ENCODE measurements around the gene AGER. TPM values are rescaled to one million over a fixed set of nuclear protein-coding genes. Genes with fewer than 3 reads are reported as not detected.

Gene AGER
- total and polyA plus RNA-seq, 2 donors (not counting 1 experiment from before 2014, with no cell fraction given) = 29.9 to 38.8 TPM

GRCh38 chr6:32177788-32178546 is 6.1 kb downstream of the AGER start, which contains the start of gene RNF5:
Gene RNF5 (plus strand): TSS chr6:32178405. CDS start chr6:32178512, 107 bp downstream.
- Histone ChIP-seq H2AFZ (ENCODE audit: insufficient read depth, low read depth, low read length, poor library complexity, severe bottlenecking) (peak within 1 kb of the TSS; percentile 86), H3K36me3 (replicated peaks in 1 of 2; ENCODE audit: control extremely low read depth in 1 of 2, control insufficient read depth in 1 of 2, extremely low read depth in 1 of 2, insufficient read depth in 2 of 2, low read length in 1 of 2) (peaks cover 0 to 27% of the 10 kb centered on the region in 2 experiments), H4K20me1 (ENCODE audit: control insufficient read depth, insufficient read depth, low read length, poor library complexity, severe bottlenecking) (no peaks in the 10 kb centered on the region), H3K4me2 (replicated peaks; ENCODE audit: low read depth, low read length, poor library complexity, severe bottlenecking) (peak within 1 kb of the TSS; percentile 93), H3K4me1 (ENCODE audit: control insufficient read depth in 2 of 2, insufficient read depth in 2 of 2, low read length in 2 of 2) (peaks cover 34 to 47% of the 10 kb centered on the region in 2 donors), H3K27ac (ENCODE audit: low read length in 2 of 2) (peak within 1 kb of the TSS; percentile 97 to 98), H3K79me2 (ENCODE audit: control insufficient read depth, insufficient read depth, low read length) (peaks cover 27% of the 10 kb centered on the region), H3K4me3 (ENCODE audit: control extremely low read depth in 1 of 5, extremely low read depth in 1 of 5, insufficient read depth in 1 of 5, low read depth in 2 of 5, low read length in 4 of 5) (peak within 1 kb of the TSS; percentile 68 to 92 (median 75)), H3K9ac (ENCODE audit: low read length) (peak within 1 kb of the TSS; percentile 81), H3K9me3 (ENCODE audit: control extremely low read depth in 1 of 3, control insufficient read depth in 2 of 3, insufficient read depth in 1 of 3, low read length in 2 of 3) (no peaks in the 10 kb centered on the region), H3K27me3 (replicated peaks in 1 of 4; ENCODE audit: control extremely low read depth in 1 of 4, control insufficient read depth in 3 of 4, insufficient read depth in 4 of 4, low read length in 3 of 4) (no peaks in the 10 kb centered on the region)
- DNase-seq (peak; percentile 99), ATAC-seq (ENCODE audit: low read depth) (peak; percentile 79)
- ChIA-PET POLR2A (interaction anchor here (0.6 to 3.0 kb wide), 10 partner anchors 11 to 793 kb away, joined by 3 to 25 read pairs (median 7); partner anchors contain the start of genes FKBPL, GPSM3 and PBX2), CTCF (interaction anchor here (0.9 to 1.4 kb wide), 3 partner anchors 13 to 23 kb away, joined by 3 to 6 read pairs (median 6); no protein-coding TSS in a partner anchor)
- intact Hi-C loops (cut with micrococcal nuclease) = loop anchor here (1.0 to 5.0 kb wide), 9 partner anchors 17 to 1394 kb away; partner anchors contain the start of genes ATF6B, CSNK2B, HSD17B8 and LY6G5B
- Mint-ChIP-seq H3K9me3 (ENCODE audit: insufficient read depth) (no peaks in the 10 kb centered on the region), H3K27me3 (no peaks in the 10 kb centered on the region), H3K4me1 (peaks cover 68% of the 10 kb centered on the region), H3K4me3 (peak within 1 kb of the TSS; percentile 97), H3K27ac (peak within 1 kb of the TSS; percentile 99)
- TF ChIP-seq EZH2 (IDR thresholded peaks at IDR 0.05; ENCODE audit: borderline replicate concordance, insufficient read depth, low read depth, low read length, poor library complexity, severe bottlenecking) = no peak
- WGBS (ENCODE audit: insufficient coverage) = 0% methylated on average over 16 of the region's 33 CpGs

- Histone ChIP-seq H3K4me3 (ENCODE audit: control extremely low read depth in 1 of 5, extremely low read depth in 1 of 5, insufficient read depth in 1 of 5, low read depth in 2 of 5, low read length in 4 of 5) (peak overlapping the region; percentile 68 to 82 (median 75)), H3K79me2 (ENCODE audit: control insufficient read depth, insufficient read depth, low read length) (peaks cover 25% of the 10 kb centered on the region), H3K36me3 (replicated peaks in 1 of 2; ENCODE audit: control extremely low read depth in 1 of 2, control insufficient read depth in 1 of 2, extremely low read depth in 1 of 2, insufficient read depth in 2 of 2, low read length in 1 of 2) (peaks cover 0 to 20% of the 10 kb centered on the region in 2 experiments), H3K9me3 (ENCODE audit: control extremely low read depth in 1 of 3, control insufficient read depth in 2 of 3, insufficient read depth in 1 of 3, low read length in 2 of 3) (no peaks in the 10 kb centered on the region), H3K4me2 (replicated peaks; ENCODE audit: low read depth, low read length, poor library complexity, severe bottlenecking) (peak overlapping the region; percentile 93), H3K4me1 (ENCODE audit: control insufficient read depth in 2 of 2, insufficient read depth in 2 of 2, low read length in 2 of 2) (peaks cover 34 to 50% of the 10 kb centered on the region in 2 donors), H4K20me1 (ENCODE audit: control insufficient read depth, insufficient read depth, low read length, poor library complexity, severe bottlenecking) (no peaks in the 10 kb centered on the region), H3K27me3 (replicated peaks in 1 of 4; ENCODE audit: control extremely low read depth in 1 of 4, control insufficient read depth in 3 of 4, insufficient read depth in 4 of 4, low read length in 3 of 4) (no peaks in the 10 kb centered on the region), H2AFZ (ENCODE audit: insufficient read depth, low read depth, low read length, poor library complexity, severe bottlenecking) (peak overlapping the region; percentile 86), H3K27ac (ENCODE audit: low read length in 2 of 2) (peak overlapping the region; percentile 97 to 98), H3K9ac (ENCODE audit: low read length) (peak overlapping the region; percentile 81)
- H3K4me1 Mint-ChIP-seq = peaks cover 71% of the 10 kb centered on the region
- no peaks in the 10 kb centered on the region for H3K27me3 Mint-ChIP-seq
- peak overlapping the region; percentile 99 for H3K27ac Mint-ChIP-seq
- intact Hi-C loops (cut with micrococcal nuclease) = loop anchor here (5.0 kb wide), 6 partner anchors 220 to 1395 kb away; partner anchors contain the start of genes CSNK2B, HSD17B8, LY6G5B and NELFE
- WGBS (ENCODE audit: insufficient coverage) = 0% methylated on average over 11 of the region's 20 CpGs
- DNase-seq = no peak
- TF ChIP-seq CTCF (IDR thresholded peaks at IDR 0.05) (no peak), EZH2 (IDR thresholded peaks at IDR 0.05; ENCODE audit: borderline replicate concordance, insufficient read depth, low read depth, low read length, poor library complexity, severe bottlenecking) (no peak)
- peak overlapping the region; percentile 97 for H3K4me3 Mint-ChIP-seq
- no peak for ATAC-seq (ENCODE audit: low read depth)
- H3K9me3 Mint-ChIP-seq (ENCODE audit: insufficient read depth) = no peaks in the 10 kb centered on the region
- ChIA-PET CTCF (interaction anchor here (0.9 to 1.4 kb wide), 4 partner anchors 14 to 59 kb away, joined by 3 to 6 read pairs (median 4); no protein-coding TSS in a partner anchor), POLR2A (interaction anchor here (0.7 to 3.0 kb wide), 8 partner anchors 11 to 794 kb away, joined by 3 to 25 read pairs (median 7); partner anchors contain the start of genes FKBPL, GPSM3 and PBX2)
Observed at GRCh38 chr6:32177183-32177787, 6.8 kb downstream of the AGER start.
